ENCODE data around the gene HAPLN2. TPM values are rescaled to one million over a fixed set of nuclear protein-coding genes. Genes with fewer than 3 reads are reported as not detected.

Gene HAPLN2
- total RNA-seq, 1 experiment from 2014 or later, result not detected

- in situ Hi-C loops (cut with HindIII; ENCODE audit: low pct_unique_long_range_greater_than_20kb, low sequenced_read_pairs), result no loop called here
- DNase-seq (ENCODE audit: low read depth), result no peak
Measured at GRCh38 chr1:156667610-156667967, 48.4 kb downstream of the HAPLN2 start.

GRCh38 chr1:156667968-156668709 lies 48.9 kb downstream of the HAPLN2 start:
- no peak for DNase-seq (ENCODE audit: low read depth)
- in situ Hi-C loops (cut with HindIII; ENCODE audit: low pct_unique_long_range_greater_than_20kb, low sequenced_read_pairs), result no loop called here

- in situ Hi-C loops (cut with HindIII; ENCODE audit: low pct_unique_long_range_greater_than_20kb, low sequenced_read_pairs), result no loop called here
- DNase-seq (ENCODE audit: low read depth), result no peak
Measured at GRCh38 chr1:156668801-156669637, 49.8 kb downstream of the HAPLN2 start.

GRCh38 chr1:156669794-156670193 lies 50.6 kb downstream of the HAPLN2 start:
- no peak for DNase-seq (ENCODE audit: low read depth)
- in situ Hi-C loops (cut with HindIII; ENCODE audit: low pct_unique_long_range_greater_than_20kb, low sequenced_read_pairs), result no loop called here

- in situ Hi-C loops (cut with HindIII; ENCODE audit: low pct_unique_long_range_greater_than_20kb, low sequenced_read_pairs), result no loop called here
- no peak for DNase-seq (ENCODE audit: low read depth)
Measured at GRCh38 chr1:156670359-156670758, 51.1 kb downstream of the HAPLN2 start.

- in situ Hi-C loops (cut with HindIII; ENCODE audit: low pct_unique_long_range_greater_than_20kb, low sequenced_read_pairs), result no loop called here
- no peak for DNase-seq (ENCODE audit: low read depth)
Measured at GRCh38 chr1:156670791-156671190, 51.6 kb downstream of the HAPLN2 start.

GRCh38 chr1:156671804-156672203 lies 52.6 kb downstream of the HAPLN2 start:
- DNase-seq (ENCODE audit: low read depth), result no peak
- in situ Hi-C loops (cut with HindIII; ENCODE audit: low pct_unique_long_range_greater_than_20kb, low sequenced_read_pairs), result no loop called here

- no peak for DNase-seq (ENCODE audit: low read depth)
Measured at GRCh38 chr1:156673387-156674121, 54.3 kb downstream of the HAPLN2 start.

More at GRCh38 chr1:156673387-156674121, 54.3 kb downstream of the HAPLN2 start:
- in situ Hi-C loops (cut with HindIII; ENCODE audit: low pct_unique_long_range_greater_than_20kb, low sequenced_read_pairs), result no loop called here

Other genes with a start within 250 kb of the HAPLN2 start
- 2.7 and 6.2 TPM in 2 replicates for gene MEF2D, start 118.6 kb upstream of the HAPLN2 start, total RNA-seq (2014; rRNA removed; shearing (Covaris generic); ENCODE audit: low replicate concordance)
- gene IQGAP3, start 46.9 kb upstream of the HAPLN2 start, total RNA-seq (2014; rRNA removed; shearing (Covaris generic); ENCODE audit: low replicate concordance), result 34.8 and 47.1 TPM in 2 replicates
- not detected in 2 replicates for gene TTC24, start 39.7 kb upstream of the HAPLN2 start, total RNA-seq (2014; rRNA removed; shearing (Covaris generic); ENCODE audit: low replicate concordance)
- 142 and 150 TPM in 2 replicates for gene NAXE, start 27.6 kb upstream of the HAPLN2 start, total RNA-seq (2014; rRNA removed; shearing (Covaris generic); ENCODE audit: low replicate concordance)
- 8.8 and 33.6 TPM in 2 replicates for gene GPATCH4, start 17.9 kb upstream of the HAPLN2 start, total RNA-seq (2014; rRNA removed; shearing (Covaris generic); ENCODE audit: low replicate concordance)
- not detected in 2 replicates for gene BCAN, start 22.7 kb downstream of the HAPLN2 start, total RNA-seq (2014; rRNA removed; shearing (Covaris generic); ENCODE audit: low replicate concordance)
- 0.03 TPM in 2 replicates for gene NES, start 58.0 kb downstream of the HAPLN2 start, total RNA-seq (2014; rRNA removed; shearing (Covaris generic); ENCODE audit: low replicate concordance)
- not detected in 2 replicates for gene CRABP2, start 86.2 kb downstream of the HAPLN2 start, total RNA-seq (2014; rRNA removed; shearing (Covaris generic); ENCODE audit: low replicate concordance)
- gene METTL25B, start 109.1 kb downstream of the HAPLN2 start, total RNA-seq (2014; rRNA removed; shearing (Covaris generic); ENCODE audit: low replicate concordance), result 34.4 and 34.6 TPM in 2 replicates
- 9.6 and 19.6 TPM in 2 replicates for gene ISG20L2, start 109.4 kb downstream of the HAPLN2 start, total RNA-seq (2014; rRNA removed; shearing (Covaris generic); ENCODE audit: low replicate concordance)
- 181 and 194 TPM in 2 replicates for gene MRPL24, start 121.7 kb downstream of the HAPLN2 start, total RNA-seq (2014; rRNA removed; shearing (Covaris generic); ENCODE audit: low replicate concordance)
- gene HDGF, start 132.3 kb downstream of the HAPLN2 start, total RNA-seq (2014; rRNA removed; shearing (Covaris generic); ENCODE audit: low replicate concordance), result 463 and 550 TPM in 2 replicates
- 29.4 and 50.9 TPM in 2 replicates for gene PRCC, start 148.1 kb downstream of the HAPLN2 start, total RNA-seq (2014; rRNA removed; shearing (Covaris generic); ENCODE audit: low replicate concordance)
- gene SH2D2A, start 197.4 kb downstream of the HAPLN2 start, total RNA-seq (2014; rRNA removed; shearing (Covaris generic); ENCODE audit: low replicate concordance), result not detected in 2 replicates
- gene INSRR, start 239.7 kb downstream of the HAPLN2 start, total RNA-seq (2014; rRNA removed; shearing (Covaris generic); ENCODE audit: low replicate concordance), result 0.03 TPM in 1 of 2 replicates, not detected in the other
- gene NTRK1, start 241.4 kb downstream of the HAPLN2 start, total RNA-seq (2014; rRNA removed; shearing (Covaris generic); ENCODE audit: low replicate concordance), result not detected in 2 replicates